GM12878 (cell line): ENCODE measurements around the gene KCNA3.

ENCODE experiments used
- EZH2 ChIP-seq: IDR thresholded peaks from 2 replicates; pipeline ENCODE4 v1.6.1; 2012; ENCODE audit warnings: low read depth, mild to moderate bottlenecking, control low read depth, inconsistent platforms, low read length, borderline replicate concordance; ENCODE audit not compliant: control insufficient read depth
- MAX ChIP-seq: IDR thresholded peaks from 2 replicates; pipeline ENCODE4 v1.6.1; 2012; ENCODE audit warnings: low read depth, low read length, improper control_type of control experiment
- MYB ChIP-seq: fragments of 150-350 bp; IDR thresholded peaks from 2 replicates; pipeline ENCODE4 v1.6.1; 2014; ENCODE audit warnings: mild to moderate bottlenecking, low read depth, low read length, borderline replicate concordance
- PBX3 ChIP-seq: IDR thresholded peaks from 2 replicates; pipeline ENCODE4 v1.6.1; 2011; ENCODE audit warnings: mild to moderate bottlenecking, low read depth, low read length, moderate library complexity; ENCODE audit not compliant: insufficient replicate concordance
- POLR2A ChIP-seq: IDR thresholded peaks from 2 replicates; pipeline ENCODE4 v1.6.1; 2011; ENCODE audit warnings: low read depth, mild to moderate bottlenecking, low read length
- POLR2AphosphoS2 ChIP-seq: IDR thresholded peaks from 2 replicates; pipeline ENCODE4 v1.6.1; 2011; ENCODE audit warnings: low read depth, mild to moderate bottlenecking, low read length, improper control_type of control experiment, moderate library complexity
- REST ChIP-seq: IDR thresholded peaks from 2 replicates; pipeline ENCODE4 v1.6.1; 2012; ENCODE audit warnings: mild to moderate bottlenecking, low read depth, low read length
- TBL1XR1 ChIP-seq: IDR thresholded peaks from 2 replicates; pipeline ENCODE4 v1.6.1; 2012; ENCODE audit warnings: low read depth, low read length, improper control_type of control experiment
- ZNF274 ChIP-seq: IDR thresholded peaks from one replicate; pipeline ENCODE4 v1.8.0; 2011; ENCODE audit not compliant: insufficient read length, insufficient read depth

GRCh38 chr1:110627764-110628163 lies 47.0 kb downstream of the KCNA3 start:
- no peak for TF ChIP-seq REST
- no peak for TF ChIP-seq ZNF274
- no peak for TF ChIP-seq POLR2AphosphoS2
- TF ChIP-seq PBX3: no peak
- no peak for TF ChIP-seq EZH2
- no peak for TF ChIP-seq TBL1XR1
- no peak for TF ChIP-seq POLR2A
- no peak for TF ChIP-seq MAX
- no peak for TF ChIP-seq MYB
